Activated T-helper 1 cell treated with anti-CD3 and anti-CD28 coated beads, Interleukin-12 subunit alpha, Interleukin-12 subunit beta, Interleukin-2, Interleukin-4 antibody, amounts not matched to agents 30 ng/mL and 10 ng/mL and 1 ng/mL, durations not matched to agents 14 hours and 24 hours and 36 hours (primary cell): ENCODE results near the gene BLTP1. TPM values are rescaled to one million over a fixed set of nuclear protein-coding genes. Genes with fewer than 3 reads are reported as not detected.
"Not testable (repeated sequence)": the region's sequence is repeated elsewhere in the genome, so short reads cannot be mapped to it uniquely, and the experiment has no call there.

Experiments
- DNase-seq: peaks from one replicate; pipeline ENCODE4 v3.0.0; 2021; ENCODE audit warnings: low spot score
- H3K27ac Mint-ChIP-seq: one replicate; pipeline ENCODE4 v1.8.0; 2021; ENCODE audit warnings: mild to moderate bottlenecking, mixed read lengths
- H3K27me3 Mint-ChIP-seq: one replicate; pipeline ENCODE4 v1.8.0; 2022; ENCODE audit warnings: mild to moderate bottlenecking, moderate library complexity, mixed read lengths; ENCODE audit not compliant: insufficient read depth
- H3K36me3 Mint-ChIP-seq: one replicate; pipeline ENCODE4 v1.8.0; 2021; ENCODE audit warnings: low read depth, mixed read lengths
- H3K4me1 Mint-ChIP-seq: one replicate; pipeline ENCODE4 v1.8.0; 2021; ENCODE audit warnings: low read depth, mixed read lengths
- H3K4me3 Mint-ChIP-seq: one replicate; pipeline ENCODE4 v1.8.0; 2021; ENCODE audit warnings: mild to moderate bottlenecking, moderate library complexity, mixed read lengths
- H3K9me3 Mint-ChIP-seq: one replicate; pipeline ENCODE4 v1.8.0; 2021; ENCODE audit warnings: mixed read lengths
- intact Hi-C: fragments of 100-400 bp; cut with micrococcal nuclease; formaldehyde crosslinking; loops from one replicate; pipeline ENCODE4 v1.15.1; 2024
- total RNA-seq: library from RNA; stranded (reverse); gene quantifications from 2 replicates; pipeline ENCODE4 v1.2.3, GENCODE V29; 2022

Gene BLTP1, protein sequence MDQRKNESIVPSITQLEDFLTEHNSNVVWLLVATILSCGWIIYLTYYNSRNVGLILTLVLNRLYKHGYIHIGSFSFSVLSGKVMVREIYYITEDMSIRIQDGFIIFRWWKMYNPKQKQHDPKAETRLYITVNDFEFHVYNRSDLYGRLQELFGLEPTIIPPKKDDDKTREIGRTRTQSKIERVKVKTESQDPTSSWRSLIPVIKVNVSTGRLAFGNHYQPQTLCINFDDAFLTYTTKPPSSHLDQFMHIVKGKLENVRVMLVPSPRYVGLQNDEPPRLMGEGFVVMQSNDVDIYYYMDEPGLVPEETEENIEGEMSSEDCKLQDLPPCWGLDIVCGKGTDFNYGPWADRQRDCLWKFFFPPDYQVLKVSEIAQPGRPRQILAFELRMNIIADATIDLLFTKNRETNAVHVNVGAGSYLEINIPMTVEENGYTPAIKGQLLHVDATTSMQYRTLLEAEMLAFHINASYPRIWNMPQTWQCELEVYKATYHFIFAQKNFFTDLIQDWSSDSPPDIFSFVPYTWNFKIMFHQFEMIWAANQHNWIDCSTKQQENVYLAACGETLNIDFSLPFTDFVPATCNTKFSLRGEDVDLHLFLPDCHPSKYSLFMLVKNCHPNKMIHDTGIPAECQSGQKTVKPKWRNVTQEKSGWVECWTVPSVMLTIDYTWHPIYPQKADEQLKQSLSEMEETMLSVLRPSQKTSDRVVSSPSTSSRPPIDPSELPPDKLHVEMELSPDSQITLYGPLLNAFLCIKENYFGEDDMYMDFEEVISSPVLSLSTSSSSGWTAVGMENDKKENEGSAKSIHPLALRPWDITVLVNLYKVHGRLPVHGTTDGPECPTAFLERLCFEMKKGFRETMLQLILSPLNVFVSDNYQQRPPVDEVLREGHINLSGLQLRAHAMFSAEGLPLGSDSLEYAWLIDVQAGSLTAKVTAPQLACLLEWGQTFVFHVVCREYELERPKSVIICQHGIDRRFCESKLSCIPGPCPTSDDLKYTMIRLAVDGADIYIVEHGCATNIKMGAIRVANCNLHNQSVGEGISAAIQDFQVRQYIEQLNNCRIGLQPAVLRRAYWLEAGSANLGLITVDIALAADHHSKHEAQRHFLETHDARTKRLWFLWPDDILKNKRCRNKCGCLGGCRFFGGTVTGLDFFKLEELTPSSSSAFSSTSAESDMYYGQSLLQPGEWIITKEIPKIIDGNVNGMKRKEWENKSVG (N-terminal part only)
- 25.4 and 30.8 TPM in 2 replicates for total RNA-seq

DNA sequence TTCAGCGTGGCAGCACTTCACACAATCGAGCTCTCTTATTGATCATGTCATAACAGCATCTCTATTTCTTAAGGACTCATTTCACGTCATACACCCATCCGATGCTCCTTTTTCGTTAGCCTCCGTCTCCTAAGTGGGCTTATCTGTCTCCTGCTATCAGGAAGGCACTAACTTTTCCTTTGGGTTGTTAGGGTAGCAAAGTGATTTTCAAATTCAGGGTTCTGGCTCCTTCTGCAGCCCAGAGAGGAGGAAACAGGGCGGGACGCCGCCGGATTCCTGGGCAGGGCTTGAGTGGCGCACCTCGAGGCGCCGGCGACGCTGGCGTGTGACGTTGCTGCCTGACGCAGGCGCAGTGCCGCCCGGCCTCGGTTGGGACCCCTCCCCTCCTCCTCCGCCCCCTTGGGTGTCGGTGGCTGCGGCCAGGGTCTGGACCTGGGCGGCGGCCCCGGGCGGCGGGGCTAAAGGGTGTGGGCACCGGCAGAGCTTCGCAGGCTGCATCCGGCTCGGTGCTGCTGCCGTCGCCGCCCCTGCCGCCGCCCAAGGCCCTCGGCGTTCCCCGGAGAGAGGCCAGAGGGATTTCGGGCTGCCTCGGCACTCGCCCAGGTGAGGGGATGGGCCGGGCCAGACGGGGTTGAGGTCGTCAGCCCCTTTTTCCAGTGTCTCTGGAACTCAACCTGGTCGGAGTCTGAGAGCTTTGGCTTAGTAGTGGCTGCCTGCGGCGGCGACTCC is at the start of gene BLTP1:
Gene BLTP1, plus strand, starts transcription at position 350 of the 729 bp plus-strand sequence. CDS start 18,317 bp downstream, outside the sequence.
- H3K4me1 Mint-ChIP-seq = peaks cover 61% of the 10 kb centered on the region

DNA sequence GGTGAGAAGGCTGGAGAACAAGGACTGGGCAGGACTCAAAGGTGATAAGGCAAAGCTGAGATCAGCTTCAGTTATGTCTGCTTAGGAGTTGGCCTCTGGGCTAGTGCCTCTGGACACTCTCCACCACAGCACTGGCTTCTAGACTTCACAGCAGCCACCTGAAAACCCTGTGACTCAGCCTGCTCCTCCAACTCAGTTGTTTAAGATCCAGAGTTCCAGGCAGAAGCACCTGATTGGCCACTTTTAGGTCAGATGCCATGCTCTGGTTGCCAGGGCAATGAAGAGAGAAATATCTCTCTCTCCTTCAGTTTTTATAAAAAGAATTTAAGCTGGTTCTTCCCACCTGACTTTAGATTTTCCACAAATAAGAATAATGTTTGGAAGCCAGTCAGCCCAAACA is 47.9 kb upstream of the BLTP1 start:
- H3K4me3 Mint-ChIP-seq = no peak overlapping the region
- H3K27ac Mint-ChIP-seq = no peak overlapping the region
- no peaks in the 10 kb centered on the region for H3K36me3 Mint-ChIP-seq
- peaks cover 24% of the 10 kb centered on the region for H3K27me3 Mint-ChIP-seq
- intact Hi-C loops = loop anchor here (10.0 kb wide), 1 partner anchor 171 kb away; no protein-coding TSS in a partner anchor
- DNase-seq = no peak
- no peaks in the 10 kb centered on the region for H3K4me1 Mint-ChIP-seq
- H3K9me3 Mint-ChIP-seq = no peaks in the 10 kb centered on the region

More for the DNA sequence above, at the start of gene BLTP1:
- intact Hi-C loops = loop anchor here (1.0 to 10.0 kb wide), 14 partner anchors 21 to 1245 kb away; partner anchors contain the start of genes ANXA5, BBS12, BBS7 and CCNA2
- no peaks in the 10 kb centered on the region for H3K27me3 Mint-ChIP-seq
- DNase-seq = peak; percentile 89
- H3K36me3 Mint-ChIP-seq = peaks cover 20% of the 10 kb centered on the region
- no peaks in the 10 kb centered on the region for H3K9me3 Mint-ChIP-seq
- peak within 1 kb of the TSS; percentile 97 for H3K4me3 Mint-ChIP-seq
- peak within 1 kb of the TSS; percentile 98 for H3K27ac Mint-ChIP-seq

DNA sequence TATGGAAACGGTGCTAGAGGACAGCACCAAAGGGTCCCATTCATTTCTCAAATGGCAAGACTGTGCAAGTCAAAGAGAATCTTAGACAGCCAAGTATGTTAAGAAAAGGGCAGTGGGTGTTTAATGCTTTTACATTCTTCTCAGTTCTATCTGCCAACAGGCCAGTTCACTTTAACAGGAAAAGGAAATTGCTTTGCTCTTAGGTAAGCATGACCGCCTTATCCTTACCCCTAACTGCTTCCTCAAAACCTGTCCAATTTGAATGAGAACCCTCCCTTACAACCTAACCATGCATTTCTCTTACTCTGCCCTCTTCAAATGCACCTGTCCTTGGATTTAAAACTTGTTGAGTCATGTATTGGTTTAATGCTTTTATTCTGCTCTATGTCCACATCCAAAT is 44.5 kb upstream of the BLTP1 start:
- H3K27ac Mint-ChIP-seq = no peak overlapping the region
- H3K9me3 Mint-ChIP-seq = no peaks in the 10 kb centered on the region
- DNase-seq = no peak
- intact Hi-C loops = loop anchor here (10.0 kb wide), 1 partner anchor 167 kb away; no protein-coding TSS in a partner anchor
- H3K36me3 Mint-ChIP-seq = no peaks in the 10 kb centered on the region
- H3K27me3 Mint-ChIP-seq = peaks cover 6% of the 10 kb centered on the region
- no peaks in the 10 kb centered on the region for H3K4me1 Mint-ChIP-seq
- H3K4me3 Mint-ChIP-seq = no peak overlapping the region

DNA sequence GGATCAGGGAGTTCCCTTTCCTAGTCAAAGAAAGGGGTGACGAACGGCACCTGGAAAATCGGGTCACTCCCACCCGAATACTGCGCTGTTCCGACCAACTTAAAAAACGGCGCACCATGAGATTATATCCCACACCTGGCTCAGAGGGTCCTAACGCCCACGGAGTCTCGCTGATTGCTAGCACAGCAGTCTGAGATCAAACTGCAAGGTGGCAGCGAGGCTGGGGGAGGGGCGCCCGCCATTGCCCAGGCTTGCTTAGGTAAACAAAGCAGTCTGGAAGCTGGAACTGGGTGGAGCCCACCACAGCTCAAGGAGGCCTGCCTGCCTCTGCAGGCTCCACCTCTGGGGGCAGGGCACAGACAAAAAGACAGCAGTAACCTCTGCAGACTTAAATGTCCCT is 41.8 kb upstream of the BLTP1 start:
- intact Hi-C loops, H3K9me3 Mint-ChIP-seq, H3K27me3 Mint-ChIP-seq, H3K4me3 Mint-ChIP-seq, DNase-seq, H3K27ac Mint-ChIP-seq, H3K4me1 Mint-ChIP-seq, H3K36me3 Mint-ChIP-seq: not testable (repeated sequence)

DNA sequence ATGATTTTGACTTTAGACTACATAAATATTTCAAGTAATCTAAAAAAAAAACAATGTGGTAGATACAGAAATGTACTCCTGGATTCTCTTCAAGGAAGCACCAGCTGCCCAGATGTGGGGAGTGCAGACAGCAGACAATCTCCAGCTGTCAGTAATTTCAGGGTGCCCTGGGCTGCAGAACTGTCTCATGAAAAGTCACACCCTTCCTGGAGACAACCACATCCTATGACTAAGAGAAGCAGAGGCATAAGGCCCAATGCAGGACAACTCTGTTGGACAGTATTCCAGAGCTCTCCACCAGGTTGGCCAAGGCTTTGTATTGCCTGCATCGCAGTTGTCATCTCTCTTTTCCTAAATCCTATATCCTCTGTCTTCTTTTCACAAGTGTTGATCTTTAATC is 34.4 kb upstream of the BLTP1 start:
- no peak for DNase-seq
- Mint-ChIP-seq H3K4me1 (peaks cover 27% of the 10 kb centered on the region), H3K27me3 (no peaks in the 10 kb centered on the region), H3K9me3 (peaks cover 42% of the 10 kb centered on the region), H3K27ac (no peak overlapping the region), H3K36me3 (no peaks in the 10 kb centered on the region), H3K4me3 (no peak overlapping the region)
- intact Hi-C loops = no loop called here

DNA sequence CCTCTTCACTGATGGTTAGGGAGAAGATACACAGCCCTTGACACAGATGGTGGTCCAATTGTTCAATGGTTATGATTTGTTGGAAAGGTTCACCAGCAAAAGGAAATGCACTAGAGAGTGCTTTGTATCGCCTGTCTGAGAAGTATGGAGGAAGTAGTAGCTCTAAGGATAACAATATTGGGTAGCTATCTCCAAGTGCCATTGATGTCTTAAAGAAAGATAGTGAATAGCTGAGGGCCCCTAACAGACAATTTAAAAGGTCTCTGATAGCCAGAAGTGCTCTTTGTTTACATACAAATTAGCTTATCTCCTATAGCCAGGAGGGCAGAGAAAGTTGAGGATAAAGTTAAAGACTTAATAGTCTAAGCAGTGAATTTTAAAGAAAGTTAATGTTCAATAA is 33.9 kb upstream of the BLTP1 start:
- DNase-seq = no peak
- H3K27me3 Mint-ChIP-seq = no peaks in the 10 kb centered on the region
- H3K27ac Mint-ChIP-seq = no peak overlapping the region
- peaks cover 46% of the 10 kb centered on the region for H3K9me3 Mint-ChIP-seq
- intact Hi-C loops = no loop called here
- no peak overlapping the region for H3K4me3 Mint-ChIP-seq
- peaks cover 27% of the 10 kb centered on the region for H3K4me1 Mint-ChIP-seq
- peaks cover 2% of the 10 kb centered on the region for H3K36me3 Mint-ChIP-seq

DNA sequence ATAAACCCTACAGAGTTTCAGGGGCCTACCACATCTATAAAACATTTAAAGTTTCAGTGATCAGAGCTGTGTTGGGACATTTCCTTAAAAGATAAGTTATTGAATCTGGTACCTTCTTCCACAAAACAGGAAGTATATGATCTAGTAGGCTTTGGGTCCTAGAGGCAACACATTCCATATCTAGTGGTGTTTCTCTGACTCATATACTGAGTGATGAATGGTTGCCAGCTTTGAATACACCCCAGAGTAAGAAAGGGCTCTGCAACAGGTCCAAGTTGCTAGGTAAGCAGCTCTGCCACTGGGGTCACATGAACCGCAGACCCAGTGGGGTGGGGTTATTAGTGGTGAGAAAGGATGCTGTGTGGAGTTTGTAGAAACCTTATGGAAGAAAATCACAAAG is 32.4 kb upstream of the BLTP1 start:
- Mint-ChIP-seq H3K27ac (no peak overlapping the region), H3K27me3 (no peaks in the 10 kb centered on the region), H3K4me3 (no peak overlapping the region), H3K4me1 (peaks cover 27% of the 10 kb centered on the region), H3K9me3 (peaks cover 58% of the 10 kb centered on the region), H3K36me3 (peaks cover 6% of the 10 kb centered on the region)
- no peak for DNase-seq
- intact Hi-C loops = no loop called here

DNA sequence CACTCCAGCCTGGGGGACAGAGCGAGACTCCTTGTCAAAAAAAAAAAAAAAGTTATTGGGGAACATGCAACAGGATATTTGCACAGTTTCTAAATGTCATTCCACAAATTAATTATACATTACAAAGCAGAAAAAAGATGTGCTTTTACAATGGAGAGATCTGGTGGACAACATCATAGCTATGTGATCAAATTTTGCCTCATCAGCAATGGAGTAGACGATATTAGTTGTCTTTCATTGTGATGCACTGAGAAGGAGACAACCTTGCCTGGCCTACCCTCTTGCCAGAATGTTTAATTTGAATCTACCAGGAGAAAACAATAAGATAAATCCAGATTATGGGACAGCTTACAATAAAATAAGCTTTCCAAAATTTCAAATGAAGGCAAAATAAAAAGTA is 30.5 kb upstream of the BLTP1 start:
- Mint-ChIP-seq H3K4me1 (peaks cover 24% of the 10 kb centered on the region), H3K4me3 (no peak overlapping the region), H3K27ac (no peak overlapping the region), H3K36me3 (peaks cover 7% of the 10 kb centered on the region), H3K27me3 (no peaks in the 10 kb centered on the region), H3K9me3 (peaks cover 59% of the 10 kb centered on the region)
- intact Hi-C loops = no loop called here
- no peak for DNase-seq

DNA sequence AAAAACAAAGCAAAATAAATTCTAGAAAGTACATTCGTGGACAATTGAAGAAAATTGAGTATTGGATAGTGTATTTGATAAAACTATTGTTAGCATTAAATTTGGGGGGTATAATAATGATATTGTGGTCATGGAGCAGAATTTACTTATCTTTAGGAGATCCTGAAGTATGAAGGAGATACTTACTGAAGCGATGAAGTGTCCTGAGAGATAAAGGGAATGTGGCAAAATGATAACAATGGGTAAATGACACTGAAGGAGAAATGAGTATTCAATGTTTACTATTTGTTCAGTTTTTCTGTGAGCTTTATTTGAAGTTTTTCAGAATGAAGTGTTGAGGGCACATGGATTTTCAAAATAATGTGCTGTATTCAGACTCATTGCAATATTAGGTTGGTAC is 30.0 kb upstream of the BLTP1 start:
- peaks cover 7% of the 10 kb centered on the region for H3K36me3 Mint-ChIP-seq
- no peak for DNase-seq
- H3K4me1 Mint-ChIP-seq = peaks cover 19% of the 10 kb centered on the region
- H3K4me3 Mint-ChIP-seq = no peak overlapping the region
- intact Hi-C loops = no loop called here
- no peaks in the 10 kb centered on the region for H3K27me3 Mint-ChIP-seq
- H3K27ac Mint-ChIP-seq = no peak overlapping the region
- H3K9me3 Mint-ChIP-seq = peaks cover 59% of the 10 kb centered on the region

DNA sequence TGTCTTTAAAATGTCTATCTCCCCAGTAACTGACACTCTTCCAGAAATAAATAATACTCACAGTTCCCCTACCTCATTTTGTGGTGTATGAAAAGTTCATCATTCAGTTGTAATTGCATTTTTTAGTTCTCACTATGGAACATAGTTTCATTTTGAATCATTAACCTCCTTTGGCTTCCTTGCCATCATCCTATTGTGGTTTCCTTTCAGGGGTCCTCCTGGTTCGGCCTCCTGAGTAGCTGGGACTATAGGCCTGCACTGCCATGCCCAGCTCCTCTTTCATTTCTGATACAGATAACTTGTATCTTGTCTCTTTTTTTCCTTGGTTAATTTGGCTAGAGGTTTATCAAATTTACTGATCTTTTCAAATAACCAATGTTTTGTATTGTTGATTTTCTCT is 23.1 kb upstream of the BLTP1 start:
- H3K27ac Mint-ChIP-seq = peak overlapping the region; percentile 48
- intact Hi-C loops = no loop called here
- peaks cover 47% of the 10 kb centered on the region for H3K9me3 Mint-ChIP-seq
- H3K27me3 Mint-ChIP-seq = no peaks in the 10 kb centered on the region
- no peak for DNase-seq
- H3K4me3 Mint-ChIP-seq = no peak overlapping the region
- H3K36me3 Mint-ChIP-seq = peaks cover 27% of the 10 kb centered on the region
- H3K4me1 Mint-ChIP-seq = peaks cover 32% of the 10 kb centered on the region

DNA sequence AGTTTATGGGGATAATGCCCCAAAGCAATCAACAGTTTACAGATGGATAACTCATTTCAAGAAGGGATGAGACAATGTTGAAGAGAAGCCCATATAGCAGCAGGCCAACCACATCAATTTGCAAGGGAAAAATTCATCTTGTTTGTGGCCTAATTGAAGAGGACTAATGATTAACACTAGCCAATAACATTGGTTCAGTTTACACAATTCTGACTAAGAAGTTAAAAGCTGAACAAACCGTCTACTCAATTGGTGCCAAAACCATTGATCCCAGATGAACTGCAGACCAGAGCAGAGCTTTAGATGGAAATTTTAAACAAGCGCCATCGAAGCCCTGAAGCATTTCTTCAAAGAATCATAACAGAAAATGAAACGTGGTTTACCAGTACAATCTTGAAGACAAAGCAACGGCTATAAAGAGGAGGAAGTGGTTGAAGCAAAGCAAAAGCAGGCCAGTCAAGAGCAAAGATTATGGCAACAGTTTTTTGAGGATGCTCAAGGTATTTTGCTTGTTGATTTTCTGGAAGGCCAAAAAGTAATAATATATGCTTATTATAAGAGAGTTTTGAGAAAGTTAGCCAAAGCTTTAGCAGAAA is 20.5 kb upstream of the BLTP1 start:
- DNase-seq = peak; percentile 11
- no peak overlapping the region for H3K4me3 Mint-ChIP-seq
- intact Hi-C loops = loop anchor here (2.0 kb wide), 1 partner anchor 21 kb away; the partner anchor contains the start of gene BLTP1

DNA sequence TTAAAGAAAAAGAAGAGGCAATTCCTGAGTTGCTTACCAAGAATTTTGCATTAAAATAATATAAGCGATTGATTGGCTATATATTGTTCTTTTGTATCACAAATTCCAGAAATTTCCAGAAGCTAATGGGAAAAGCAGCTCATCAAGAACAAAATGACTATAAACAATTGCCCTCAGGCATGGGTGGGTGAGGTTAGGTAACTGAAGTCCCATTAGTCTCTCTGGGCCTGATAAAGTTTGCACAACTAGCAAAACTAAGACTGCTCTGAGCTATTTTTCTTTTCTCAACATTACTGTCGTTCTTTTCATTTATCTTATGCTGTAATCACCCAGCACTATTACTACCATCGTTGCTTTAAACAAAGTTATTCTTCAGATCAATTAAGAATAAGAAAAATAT is 19.2 kb upstream of the BLTP1 start:
- no peak overlapping the region for H3K27ac Mint-ChIP-seq
- H3K36me3 Mint-ChIP-seq = peaks cover 21% of the 10 kb centered on the region
- intact Hi-C loops = no loop called here
- H3K9me3 Mint-ChIP-seq = peaks cover 38% of the 10 kb centered on the region
- no peaks in the 10 kb centered on the region for H3K27me3 Mint-ChIP-seq
- DNase-seq = no peak
- H3K4me3 Mint-ChIP-seq = no peak overlapping the region
- H3K4me1 Mint-ChIP-seq = peaks cover 32% of the 10 kb centered on the region

More for the DNA sequence above, 20.5 kb upstream of the BLTP1 start:
- Mint-ChIP-seq H3K4me1 (peaks cover 32% of the 10 kb centered on the region), H3K9me3 (peaks cover 42% of the 10 kb centered on the region), H3K27ac (peak overlapping the region; percentile 71), H3K27me3 (no peaks in the 10 kb centered on the region), H3K36me3 (peaks cover 24% of the 10 kb centered on the region)
